ENCODE measurements around the gene TFDP1. TPM values are rescaled to one million over a fixed set of nuclear protein-coding genes. Genes with fewer than 3 reads are reported as not detected.

Gene TFDP1
- total and polyA plus RNA-seq, 4 experiments from 2014 or later, result 20.7 to 63.4 (median 39.4) TPM

GRCh38 chr13:113539176-113539575 lies 45.4 kb upstream of the TFDP1 start:
- H3K9me3 Mint-ChIP-seq, result peaks cover 0 to 8% (median 6%) of the 10 kb centered on the region in 8 donors
- H3K27me3 Mint-ChIP-seq, result no peaks in the 10 kb centered on the region
- peaks cover 5% of the 10 kb centered on the region for H3K36me3 ChIP-seq (ENCODE audit: insufficient read depth, low read length)
- no peak overlapping the region for H3K27ac Mint-ChIP-seq
- CTCF ChIA-PET (ENCODE audit: partially characterized antibody), result no interaction called here
- peaks cover 0 to 6% (median 1%) of the 10 kb centered on the region in 4 donors for H3K4me1 Mint-ChIP-seq
- POLR2A ChIA-PET (ENCODE audit: partially characterized antibody), result no interaction called here
- peaks cover 30 to 39% of the 10 kb centered on the region in 2 donors for H3K36me3 Mint-ChIP-seq
- DNase-seq, result no peak
- no peaks in the 10 kb centered on the region for H3K27me3 ChIP-seq (ENCODE audit: insufficient read depth, low read length)
- H3K4me3 Mint-ChIP-seq, result no peak overlapping the region
- H3K4me1 ChIP-seq (ENCODE audit: insufficient read depth, low read length), result no peaks in the 10 kb centered on the region
- H3K9me3 ChIP-seq (ENCODE audit: control insufficient read depth in 1 of 2, low read length in 2 of 2), result no peaks in the 10 kb centered on the region
- intact Hi-C loops (cut with micrococcal nuclease), result no loop called here
- no peak overlapping the region for H3K27ac ChIP-seq (ENCODE audit: low read depth, low read length)
- no peak overlapping the region for H3K4me3 ChIP-seq (ENCODE audit: low read length in 2 of 2)

- no peaks in the 10 kb centered on the region for H3K27me3 Mint-ChIP-seq
- intact Hi-C loops (cut with micrococcal nuclease), result no loop called here
- Histone ChIP-seq H3K27ac (ENCODE audit: low read depth, low read length) (no peak overlapping the region), H3K4me1 (ENCODE audit: insufficient read depth, low read length) (no peaks in the 10 kb centered on the region), H3K4me3 (ENCODE audit: low read length in 2 of 2) (no peak overlapping the region), H3K9me3 (ENCODE audit: control insufficient read depth in 1 of 2, low read length in 2 of 2) (no peaks in the 10 kb centered on the region), H3K27me3 (ENCODE audit: insufficient read depth, low read length) (no peaks in the 10 kb centered on the region), H3K36me3 (ENCODE audit: insufficient read depth, low read length) (peaks cover 5% of the 10 kb centered on the region)
- peaks cover 29 to 39% of the 10 kb centered on the region in 2 donors for H3K36me3 Mint-ChIP-seq
- H3K9me3 Mint-ChIP-seq, result peaks cover 0 to 8% (median 6%) of the 10 kb centered on the region in 8 donors
- ChIA-PET POLR2A (ENCODE audit: partially characterized antibody) (no interaction called here), CTCF (ENCODE audit: partially characterized antibody) (no interaction called here)
- H3K4me3 Mint-ChIP-seq, result no peak overlapping the region
- peaks cover 0 to 6% (median 1%) of the 10 kb centered on the region in 4 donors for H3K4me1 Mint-ChIP-seq
- no peak overlapping the region for H3K27ac Mint-ChIP-seq
- no peak for DNase-seq
Measured at GRCh38 chr13:113539822-113540221, 44.7 kb upstream of the TFDP1 start.

- no peaks in the 10 kb centered on the region for H3K4me1 ChIP-seq (ENCODE audit: insufficient read depth, low read length)
- H3K27ac ChIP-seq (ENCODE audit: low read depth, low read length), result no peak overlapping the region
- peaks cover 5% of the 10 kb centered on the region for H3K36me3 ChIP-seq (ENCODE audit: insufficient read depth, low read length)
- DNase-seq, result no peak
- Mint-ChIP-seq H3K27ac (no peak overlapping the region), H3K4me1 (peaks cover 0 to 6% (median 1%) of the 10 kb centered on the region in 4 donors), H3K4me3 (no peak overlapping the region), H3K36me3 (peaks cover 27 to 39% of the 10 kb centered on the region in 2 donors), H3K27me3 (no peaks in the 10 kb centered on the region), H3K9me3 (peaks cover 0 to 8% (median 6%) of the 10 kb centered on the region in 8 donors)
- intact Hi-C loops (cut with micrococcal nuclease), result no loop called here
- CTCF ChIA-PET (ENCODE audit: partially characterized antibody), result no interaction called here
- no peaks in the 10 kb centered on the region for H3K27me3 ChIP-seq (ENCODE audit: insufficient read depth, low read length)
- H3K4me3 ChIP-seq (ENCODE audit: low read length in 2 of 2), result no peak overlapping the region
- no peaks in the 10 kb centered on the region for H3K9me3 ChIP-seq (ENCODE audit: control insufficient read depth in 1 of 2, low read length in 2 of 2)
- POLR2A ChIA-PET (ENCODE audit: partially characterized antibody), result no interaction called here
Measured at GRCh38 chr13:113540523-113540922, 44.0 kb upstream of the TFDP1 start.

GRCh38 chr13:113542751-113543424 lies 41.7 kb upstream of the TFDP1 start:
- peaks cover 19 to 36% of the 10 kb centered on the region in 2 donors for H3K36me3 Mint-ChIP-seq
- H3K9me3 Mint-ChIP-seq, result peaks cover 0 to 8% (median 6%) of the 10 kb centered on the region in 8 donors
- no peak overlapping the region for H3K4me3 Mint-ChIP-seq
- Histone ChIP-seq H3K9me3 (ENCODE audit: control insufficient read depth in 1 of 2, low read length in 2 of 2) (no peaks in the 10 kb centered on the region), H3K4me1 (ENCODE audit: insufficient read depth, low read length) (no peaks in the 10 kb centered on the region), H3K27me3 (ENCODE audit: insufficient read depth, low read length) (no peaks in the 10 kb centered on the region), H3K27ac (ENCODE audit: low read depth, low read length) (no peak overlapping the region), H3K36me3 (ENCODE audit: insufficient read depth, low read length) (peaks cover 5% of the 10 kb centered on the region), H3K4me3 (ENCODE audit: low read length in 2 of 2) (no peak overlapping the region)
- peaks cover 0 to 6% (median 1%) of the 10 kb centered on the region in 4 donors for H3K4me1 Mint-ChIP-seq
- CTCF ChIA-PET (ENCODE audit: partially characterized antibody), result no interaction called here
- no peak for DNase-seq
- no peak overlapping the region for H3K27ac Mint-ChIP-seq
- intact Hi-C loops (cut with micrococcal nuclease), result no loop called here
- H3K27me3 Mint-ChIP-seq, result no peaks in the 10 kb centered on the region
- POLR2A ChIA-PET (ENCODE audit: partially characterized antibody), result no interaction called here

- no peaks in the 10 kb centered on the region for H3K4me1 ChIP-seq (ENCODE audit: insufficient read depth, low read length)
- H3K27ac ChIP-seq (ENCODE audit: low read depth, low read length), result no peak overlapping the region
- Mint-ChIP-seq H3K4me3 (no peak overlapping the region), H3K4me1 (peaks cover 0 to 6% (median 1%) of the 10 kb centered on the region in 4 donors), H3K9me3 (peaks cover 0 to 8% (median 6%) of the 10 kb centered on the region in 8 donors), H3K36me3 (peaks cover 22 to 34% of the 10 kb centered on the region in 2 donors), H3K27me3 (no peaks in the 10 kb centered on the region), H3K27ac (no peak overlapping the region)
- no peaks in the 10 kb centered on the region for H3K9me3 ChIP-seq (ENCODE audit: control insufficient read depth in 1 of 2, low read length in 2 of 2)
- no peak for DNase-seq
- no peaks in the 10 kb centered on the region for H3K27me3 ChIP-seq (ENCODE audit: insufficient read depth, low read length)
- no peak overlapping the region for H3K4me3 ChIP-seq (ENCODE audit: low read length in 2 of 2)
- ChIA-PET POLR2A (ENCODE audit: partially characterized antibody) (no interaction called here), CTCF (ENCODE audit: partially characterized antibody) (no interaction called here)
- intact Hi-C loops (cut with micrococcal nuclease), result no loop called here
- peaks cover 5% of the 10 kb centered on the region for H3K36me3 ChIP-seq (ENCODE audit: insufficient read depth, low read length)
Measured at GRCh38 chr13:113544071-113544891, 40.3 kb upstream of the TFDP1 start.

GRCh38 chr13:113544896-113545295 lies 39.7 kb upstream of the TFDP1 start:
- DNase-seq, result no peak
- H3K4me3 Mint-ChIP-seq, result no peak overlapping the region
- ChIA-PET POLR2A (ENCODE audit: partially characterized antibody) (no interaction called here), CTCF (ENCODE audit: partially characterized antibody) (interaction anchor here (1.0 kb wide), 1 partner anchor 15 kb away, joined by 3 read pairs; no protein-coding TSS in a partner anchor)
- H3K4me1 Mint-ChIP-seq, result peaks cover 0 to 6% (median 1%) of the 10 kb centered on the region in 4 donors
- Histone ChIP-seq H3K27ac (ENCODE audit: low read depth, low read length) (no peak overlapping the region), H3K36me3 (ENCODE audit: insufficient read depth, low read length) (peaks cover 5% of the 10 kb centered on the region), H3K4me1 (ENCODE audit: insufficient read depth, low read length) (no peaks in the 10 kb centered on the region), H3K9me3 (ENCODE audit: control insufficient read depth in 1 of 2, low read length in 2 of 2) (no peaks in the 10 kb centered on the region), H3K27me3 (ENCODE audit: insufficient read depth, low read length) (no peaks in the 10 kb centered on the region), H3K4me3 (ENCODE audit: low read length in 2 of 2) (no peak overlapping the region)
- H3K27ac Mint-ChIP-seq, result no peak overlapping the region
- peaks cover 25 to 31% of the 10 kb centered on the region in 2 donors for H3K36me3 Mint-ChIP-seq
- peaks cover 0 to 8% (median 6%) of the 10 kb centered on the region in 8 donors for H3K9me3 Mint-ChIP-seq
- intact Hi-C loops (cut with micrococcal nuclease), result no loop called here
- no peaks in the 10 kb centered on the region for H3K27me3 Mint-ChIP-seq

GRCh38 chr13:113545455-113545930 lies 39.1 kb upstream of the TFDP1 start:
- Histone ChIP-seq H3K36me3 (ENCODE audit: insufficient read depth, low read length) (peaks cover 4% of the 10 kb centered on the region), H3K27me3 (ENCODE audit: insufficient read depth, low read length) (no peaks in the 10 kb centered on the region), H3K27ac (ENCODE audit: low read depth, low read length) (no peak overlapping the region), H3K4me1 (ENCODE audit: insufficient read depth, low read length) (no peaks in the 10 kb centered on the region), H3K9me3 (ENCODE audit: control insufficient read depth in 1 of 2, low read length in 2 of 2) (no peaks in the 10 kb centered on the region), H3K4me3 (ENCODE audit: low read length in 2 of 2) (no peak overlapping the region)
- CTCF ChIA-PET (ENCODE audit: partially characterized antibody), result interaction anchor here (1.0 kb wide), 1 partner anchor 15 kb away, joined by 3 read pairs; no protein-coding TSS in a partner anchor
- Mint-ChIP-seq H3K4me3 (no peak overlapping the region), H3K27ac (no peak overlapping the region), H3K36me3 (peaks cover 21 to 27% of the 10 kb centered on the region in 2 donors), H3K9me3 (peaks cover 0 to 8% (median 5%) of the 10 kb centered on the region in 8 donors), H3K4me1 (peaks cover 0 to 6% (median 1%) of the 10 kb centered on the region in 4 donors), H3K27me3 (no peaks in the 10 kb centered on the region)
- POLR2A ChIA-PET (ENCODE audit: partially characterized antibody), result no interaction called here
- intact Hi-C loops (cut with micrococcal nuclease), result no loop called here
- DNase-seq, result no peak
